RPMI7951 (cell line): ENCODE data around the gene TBX2. TPM values are rescaled to one million over a fixed set of nuclear protein-coding genes. Genes with fewer than 3 reads are reported as not detected.
"Not testable (repeated sequence)": the region's sequence is repeated elsewhere in the genome, so short reads cannot be mapped to it uniquely, and the experiment has no call there.

Source experiments
- DNase-seq: peaks from one replicate; pipeline ENCODE4 v3.0.0-alpha.2; 2012; ENCODE audit warnings: low read depth
- total RNA-seq: library from RNA; depleted of rRNA; stranded (reverse); fragments of >200 nt; shearing (Covaris generic); gene quantifications from 2 replicates; pipeline ENCODE4 v1.2.3, GENCODE V29; 2014; rRNA removed

The TBX2 gene
- total RNA-seq: 20.9 and 24.9 TPM in 2 replicates

DNA sequence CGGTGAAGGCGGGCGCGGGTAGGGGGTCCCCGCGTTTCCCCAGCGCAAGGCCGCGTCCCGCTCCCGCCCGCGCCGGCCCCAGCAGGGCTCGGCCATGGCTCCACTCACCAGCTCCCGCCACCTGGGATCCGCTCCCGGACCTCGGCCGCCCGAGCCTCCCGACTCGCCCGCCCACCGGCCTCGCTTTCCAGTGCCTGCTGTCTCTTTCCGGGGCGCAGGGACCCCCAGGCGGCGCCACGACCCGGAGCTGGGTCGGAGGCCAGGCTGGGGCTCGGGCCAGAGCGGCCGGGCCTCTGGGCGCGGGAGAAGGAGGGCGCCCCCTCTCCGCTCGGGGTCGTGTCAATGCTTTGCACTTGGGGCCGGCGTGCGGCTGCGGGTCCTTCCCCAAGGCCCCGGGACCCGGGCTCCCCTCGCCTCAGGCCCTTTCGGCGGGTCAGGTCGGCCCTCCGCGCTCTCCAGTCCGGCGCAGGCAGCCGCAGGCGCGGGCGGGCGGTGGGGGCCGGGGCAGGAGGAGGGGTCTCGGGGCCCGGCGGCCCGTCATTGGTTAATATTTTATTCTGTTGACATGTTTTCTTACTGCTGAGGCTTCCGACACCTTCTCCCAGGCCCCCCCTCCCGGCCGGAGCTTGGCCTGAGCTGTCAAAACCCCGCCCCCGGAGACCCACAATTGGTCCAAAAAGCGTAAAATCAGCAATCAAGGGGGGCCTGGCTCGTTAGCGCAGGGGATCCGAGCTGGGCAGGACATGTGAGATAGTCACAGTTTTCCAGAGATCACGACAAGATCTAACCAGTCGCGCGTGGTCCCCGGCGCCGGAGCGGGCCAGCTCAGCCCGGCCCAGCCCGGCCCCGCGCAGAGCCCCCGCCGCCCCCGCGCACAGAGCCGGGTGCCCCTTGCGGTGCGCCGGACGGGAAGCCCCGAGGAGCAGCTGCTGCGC is at the start of gene TBX2:
Gene TBX2, plus strand, starts transcription at position 713 of the 935 bp plus-strand sequence. CDS start 334 bp downstream, outside the sequence.
- peak; percentile 94 for DNase-seq

- no peak for DNase-seq
Observed at GRCh38 chr17:61351745-61352407, 47.8 kb upstream of the TBX2 start.

GRCh38 chr17:61352408-61352770 is 47.3 kb upstream of the TBX2 start:
- DNase-seq: no peak

DNA sequence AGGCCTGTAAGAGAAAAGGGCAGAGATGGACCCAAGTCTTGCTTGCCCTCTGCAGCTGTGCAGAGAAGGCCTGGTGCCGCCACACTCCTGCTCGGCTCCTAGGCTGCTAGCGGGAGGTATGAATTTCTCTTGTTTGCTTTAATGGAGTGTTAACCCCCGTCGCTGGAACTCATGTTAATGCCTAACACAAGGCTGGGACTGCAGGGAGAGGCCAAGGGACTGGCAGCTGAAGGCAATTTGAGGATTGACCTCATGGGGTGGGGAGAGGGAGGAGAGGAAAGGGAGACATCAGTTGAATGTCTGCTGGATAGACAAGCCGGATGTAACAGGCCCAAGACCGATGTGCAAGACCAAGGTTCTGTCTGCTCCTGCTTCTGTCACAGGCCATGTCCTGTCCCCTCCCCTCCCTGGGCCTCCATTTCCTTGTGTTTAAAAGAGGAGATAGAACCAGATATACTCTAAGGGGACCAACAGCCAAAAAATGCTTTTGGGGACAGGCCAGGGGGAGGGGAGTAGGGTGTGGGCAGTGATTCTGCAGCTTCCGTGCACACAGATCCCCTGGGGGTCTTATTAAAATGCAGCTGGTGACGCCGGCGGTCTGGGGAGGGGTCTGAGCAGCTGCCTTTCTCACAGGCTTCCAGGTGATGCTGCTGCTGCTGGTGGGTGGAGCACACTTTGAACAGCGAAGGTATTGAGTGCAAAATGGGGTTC is 46.7 kb upstream of the TBX2 start:
- no peak for DNase-seq

DNA sequence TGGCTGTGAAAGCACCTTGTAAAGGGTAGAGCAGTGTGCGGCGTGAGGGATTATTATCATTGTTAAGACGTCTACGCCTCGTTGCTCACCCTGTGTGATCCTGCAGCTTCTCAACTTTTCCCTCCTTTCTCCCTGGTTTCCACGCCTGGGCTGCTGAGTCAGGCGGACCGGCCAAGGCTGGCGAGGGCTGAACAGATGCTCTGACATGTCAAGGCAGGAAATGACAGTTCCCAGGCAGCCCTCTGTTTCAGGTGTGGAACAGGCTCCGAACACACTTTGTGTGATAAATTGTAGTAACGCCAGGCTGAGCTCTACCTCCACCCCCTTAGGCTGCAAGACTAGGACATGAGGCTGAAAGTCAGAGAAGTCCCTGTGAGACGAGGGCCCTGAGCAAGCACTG is 46.0 kb upstream of the TBX2 start:
- DNase-seq: no peak

DNA sequence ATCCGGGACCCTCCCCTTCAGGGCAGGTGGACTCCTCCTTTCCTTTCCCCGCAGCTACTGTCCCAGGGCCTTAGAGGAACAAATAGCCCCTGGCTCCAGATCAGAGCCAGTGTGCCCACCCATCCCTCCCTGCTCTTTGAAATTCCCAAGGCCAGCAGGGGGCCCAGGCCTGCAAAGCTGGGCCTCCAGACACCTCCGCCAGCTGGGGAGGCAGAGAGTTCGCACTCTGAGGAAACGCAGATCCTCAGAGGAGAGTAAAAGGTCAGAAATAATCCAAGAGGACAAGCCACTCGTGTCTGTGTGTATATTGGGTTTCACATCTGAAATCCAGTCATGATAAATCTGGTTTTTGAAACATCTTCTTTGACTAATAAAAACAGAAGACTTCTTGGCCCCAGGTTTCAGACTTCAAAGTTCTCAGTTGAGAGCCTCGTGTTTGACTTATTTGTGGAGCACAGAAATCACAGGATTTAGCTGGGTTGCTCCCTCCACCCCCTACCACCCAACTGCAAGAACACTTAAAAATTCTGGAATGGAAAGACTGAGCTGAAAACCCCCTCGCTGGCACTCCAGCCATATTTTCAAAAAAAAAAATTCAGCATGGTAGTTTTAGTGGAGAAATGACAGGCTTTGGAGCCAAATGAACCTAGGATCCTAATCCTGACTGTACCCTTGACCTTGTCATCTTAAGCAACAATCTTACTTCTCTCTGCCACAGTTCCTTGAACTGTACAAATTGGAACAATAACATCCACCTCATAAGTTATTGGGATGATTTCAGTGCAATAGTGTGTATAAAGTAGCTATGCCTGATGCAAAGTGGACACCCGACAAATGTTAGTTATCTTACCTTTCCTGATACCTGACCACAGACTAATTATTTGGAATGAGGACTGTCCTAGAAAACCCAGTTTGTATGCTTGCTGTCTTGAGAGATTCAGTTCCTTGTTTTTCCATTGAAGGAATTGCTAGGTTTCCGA is 44.5 kb upstream of the TBX2 start:
- no peak for DNase-seq

GRCh38 chr17:61357061-61357460 is 42.6 kb upstream of the TBX2 start:
- DNase-seq: not testable (repeated sequence)

DNA sequence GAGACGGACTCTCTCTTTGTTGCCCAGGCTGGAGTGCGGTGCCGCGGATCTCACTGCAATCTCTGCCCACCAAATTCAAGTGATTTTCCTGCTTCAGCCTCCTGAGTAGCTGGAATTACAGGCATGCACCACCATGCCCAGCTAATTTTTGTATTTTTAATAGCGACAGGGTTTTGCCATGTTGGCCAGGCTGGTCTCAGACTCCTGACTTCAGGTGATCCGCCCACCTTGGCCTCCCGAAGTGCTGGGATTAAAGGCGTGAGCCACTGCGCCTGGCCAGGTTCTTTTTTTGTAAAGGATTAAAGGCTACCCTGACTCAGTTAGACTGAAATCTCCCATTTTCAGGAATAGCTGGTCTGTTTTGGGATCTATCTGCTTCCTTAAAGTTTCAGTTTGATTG is 40.1 kb upstream of the TBX2 start:
- not testable (repeated sequence) for DNase-seq

- DNase-seq: no peak
Observed at GRCh38 chr17:61360318-61360943, 39.2 kb upstream of the TBX2 start.

DNA sequence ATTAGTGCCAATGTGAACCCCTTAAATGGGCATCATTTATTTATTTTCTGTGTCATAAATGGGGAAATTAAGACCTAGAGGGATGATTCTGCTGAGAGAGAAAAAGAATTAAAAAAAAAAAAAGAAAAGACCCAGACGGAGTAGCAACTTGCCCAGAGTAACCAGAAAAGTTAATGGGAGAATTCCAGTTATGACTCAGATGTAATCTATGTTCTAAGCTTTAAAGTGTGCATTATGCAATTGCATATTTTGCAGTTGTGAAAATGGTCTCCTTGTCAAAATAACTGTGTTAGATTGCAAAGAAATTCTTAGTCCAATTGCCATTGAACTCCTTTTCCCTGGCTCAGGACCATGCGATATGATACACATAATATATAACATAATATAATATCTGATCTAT is 38.6 kb upstream of the TBX2 start:
- DNase-seq: peak; percentile 57

DNA sequence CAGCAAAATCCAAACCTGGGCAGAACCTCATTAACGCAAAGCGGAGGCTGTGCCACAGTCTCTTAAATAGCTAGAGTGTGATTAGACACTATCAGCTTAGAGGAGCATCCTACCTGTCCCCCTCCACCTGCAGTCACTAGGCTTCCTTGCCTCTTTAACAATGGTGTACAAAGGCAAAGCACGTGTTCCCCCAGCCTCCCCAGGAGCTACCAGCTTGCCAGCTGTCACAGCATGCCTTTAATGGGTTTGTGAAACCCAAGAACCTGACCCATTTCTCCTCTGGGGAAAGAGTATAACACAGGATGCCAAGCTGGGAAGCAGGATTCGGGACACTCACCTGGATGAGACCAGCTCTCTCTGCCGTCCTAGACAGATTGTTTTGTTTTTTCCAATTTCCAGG is 37.2 kb upstream of the TBX2 start:
- no peak for DNase-seq

DNA sequence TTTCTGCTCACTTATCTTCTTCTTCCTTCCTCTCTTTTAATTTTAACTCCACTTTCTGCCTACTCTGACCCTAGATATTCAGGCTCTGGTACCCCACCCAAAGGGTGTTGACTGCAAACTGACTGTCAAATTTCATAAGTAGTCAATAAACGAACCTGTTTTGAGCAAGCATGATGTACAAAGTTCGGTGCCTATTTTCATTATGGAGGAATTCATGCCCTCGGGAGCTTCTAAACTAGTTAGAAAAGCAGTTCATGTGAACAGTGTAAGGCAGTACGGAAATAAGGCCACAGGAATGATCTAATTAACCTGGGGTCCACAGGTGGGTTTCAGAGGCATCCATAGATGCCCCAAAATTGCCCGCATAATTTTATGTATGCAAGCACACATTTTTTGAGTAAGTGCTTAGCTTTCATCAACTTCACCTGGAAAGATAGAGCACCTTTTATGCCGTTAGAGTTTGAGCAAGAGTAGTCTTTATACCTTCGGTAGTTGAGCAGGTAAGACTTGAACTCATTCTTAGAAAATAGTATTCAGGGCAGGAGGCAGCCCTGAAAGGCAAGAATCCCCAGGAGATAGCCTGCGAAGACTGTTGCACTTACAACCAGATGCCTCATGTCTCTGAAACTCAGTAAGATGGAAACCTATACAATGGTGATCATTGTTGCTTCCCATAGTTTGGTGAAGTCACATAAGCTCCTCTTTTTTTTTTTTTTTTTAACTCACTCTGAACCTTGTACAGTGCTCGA is 36.6 kb upstream of the TBX2 start:
- no peak for DNase-seq

DNA sequence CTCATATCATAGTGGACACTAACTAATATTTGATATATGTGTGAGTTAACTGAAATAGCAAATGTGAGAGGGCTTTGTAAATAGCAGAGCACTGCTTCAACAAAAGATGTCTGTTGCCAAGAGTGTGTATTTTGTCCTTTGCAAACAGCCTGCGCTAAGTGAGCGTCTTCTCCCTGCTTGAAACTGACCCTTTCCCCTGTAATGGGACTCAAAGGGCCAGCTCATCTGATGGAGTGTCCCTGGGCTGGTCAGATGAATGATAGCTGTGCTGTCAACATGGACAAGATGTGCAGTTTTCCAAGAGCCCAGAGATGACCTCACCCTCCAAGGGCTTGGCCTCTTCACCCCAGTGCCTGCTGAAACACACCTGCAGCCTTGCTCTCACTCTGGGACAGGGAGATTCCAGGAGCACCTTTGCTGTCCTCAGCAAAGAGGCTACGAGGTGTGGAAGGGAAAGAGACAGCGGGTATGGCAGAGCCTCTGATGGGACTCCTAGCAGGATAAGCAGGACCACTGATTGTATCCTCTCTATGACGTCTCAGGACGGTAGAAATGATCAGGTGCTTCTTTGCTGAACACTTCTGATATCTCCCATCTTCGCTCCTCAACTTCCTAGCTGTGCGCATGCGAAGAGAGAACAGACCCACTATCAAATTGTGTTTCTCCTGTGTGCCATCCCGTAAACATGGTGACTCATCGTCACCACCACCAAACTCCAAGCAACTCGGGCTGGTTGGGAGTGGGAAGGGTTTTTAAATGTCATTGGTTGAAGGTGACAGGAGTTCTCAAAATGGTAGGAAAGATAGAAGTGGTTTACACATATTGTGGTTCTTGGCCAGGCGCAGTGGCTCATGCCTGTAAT is 35.8 kb upstream of the TBX2 start:
- DNase-seq: no peak

DNA sequence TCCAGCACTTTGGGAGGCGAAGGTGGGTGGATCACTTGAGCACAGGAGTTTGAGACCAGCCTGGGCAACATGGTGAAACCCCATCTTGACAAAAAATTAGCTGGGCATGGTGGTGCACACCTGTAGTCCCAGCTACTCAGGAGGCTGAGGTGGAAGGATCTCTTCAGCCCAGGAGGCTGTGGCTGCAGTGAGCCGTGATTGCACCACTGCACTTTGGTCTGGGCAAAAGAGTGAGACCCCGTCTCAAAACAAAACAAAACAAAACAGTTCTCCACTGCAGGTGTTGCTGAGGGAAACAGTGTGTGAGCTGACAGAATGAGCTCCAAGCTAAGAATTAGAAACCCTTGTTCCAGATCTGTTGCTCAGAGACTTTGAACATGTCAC is 35.2 kb upstream of the TBX2 start:
- DNase-seq: no peak

DNA sequence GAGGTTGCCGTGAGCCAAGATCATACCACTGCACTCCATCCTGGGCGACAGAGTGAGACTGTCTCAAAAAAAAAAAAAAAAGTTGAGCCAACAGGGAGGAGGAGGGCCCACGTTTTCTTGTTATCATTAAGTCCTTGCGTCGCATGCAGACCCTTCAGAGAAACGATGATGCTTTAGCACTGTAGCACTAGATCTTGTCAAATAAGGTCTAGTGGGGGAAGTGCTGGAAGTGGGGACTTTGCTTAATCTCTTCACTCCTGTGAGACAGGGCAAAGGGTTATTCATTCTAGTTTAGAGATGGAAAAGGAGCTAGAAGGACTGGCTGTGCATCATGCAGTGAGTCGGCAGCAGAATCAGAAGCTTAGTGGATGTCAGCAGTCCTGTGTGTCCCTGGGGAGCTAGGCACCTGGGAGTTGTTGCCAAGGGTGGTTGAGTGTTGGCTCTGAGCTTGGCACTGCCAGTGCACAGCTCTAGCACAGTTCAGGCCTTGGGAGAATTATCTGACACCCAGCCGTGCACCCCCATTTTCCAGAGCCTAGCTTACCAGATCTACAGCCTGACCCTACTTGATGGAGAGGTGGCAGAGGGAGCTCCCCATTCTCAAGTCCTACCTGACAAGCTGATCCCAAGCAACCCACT is 33.4 kb upstream of the TBX2 start:
- DNase-seq: no peak

- no peak for DNase-seq
Observed at GRCh38 chr17:61366715-61367413, 32.8 kb upstream of the TBX2 start.

DNA sequence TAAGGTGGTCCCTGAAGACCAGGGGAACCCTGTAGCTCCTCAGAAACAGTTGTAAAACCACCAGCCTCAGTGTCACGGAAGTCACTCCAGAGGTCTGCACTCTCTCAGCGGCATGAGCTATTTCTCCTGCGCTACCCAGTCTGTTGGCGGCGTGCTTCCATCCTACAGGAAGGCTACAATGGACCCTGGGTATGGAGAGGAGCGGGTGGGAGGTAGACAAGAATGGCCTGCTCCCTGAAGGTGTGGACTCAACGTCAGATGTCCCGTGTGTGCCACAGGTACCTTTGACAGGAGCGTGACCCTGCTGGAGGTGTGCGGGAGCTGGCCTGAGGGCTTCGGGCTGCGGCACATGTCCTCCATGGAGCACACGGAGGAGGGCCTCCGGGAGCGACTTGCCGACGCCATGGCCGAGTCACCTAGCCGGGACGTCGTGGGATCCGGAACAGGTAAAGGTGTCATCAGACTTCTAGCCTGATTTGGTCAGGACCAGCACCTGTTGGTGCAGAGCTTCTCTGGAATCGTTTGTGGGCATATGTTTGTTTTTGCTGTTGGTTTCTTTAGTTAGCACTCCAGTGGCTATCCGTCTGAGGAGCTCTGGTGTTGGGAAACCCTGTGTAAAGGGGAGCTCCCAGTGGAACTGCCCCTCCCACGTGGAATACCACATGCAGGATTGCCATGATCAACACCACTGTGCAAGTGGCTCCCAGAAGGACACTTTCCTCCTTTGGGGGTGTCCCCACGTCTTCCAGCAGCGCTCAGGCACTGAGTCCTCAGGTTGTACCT is 31.4 kb upstream of the TBX2 start:
- no peak for DNase-seq
